Central memory CD8-positive, alpha-beta T cell (primary cell): ENCODE results near the gene SCAPER.
"Not testable (repeated sequence)": the region's sequence is repeated elsewhere in the genome, so short reads cannot be mapped to it uniquely, and the experiment has no call there.

ENCODE experiments used
- ATAC-seq: fragments of 150-1000 bp; cut with Tn5 transposase; replicated peaks from 2 replicates; pipeline ENCODE4 v1.10.0; 2022; ENCODE audit warnings: mild to moderate bottlenecking, moderate FRiP score, moderate number of reproducible peaks; ENCODE audit not compliant: poor library complexity, severe bottlenecking; ENCODE audit errors: extremely low read depth
- DNase-seq, 2 donors: peaks; one replicate each; pipeline ENCODE4 v3.0.0; 2021; ENCODE audit warnings: low spot score in 2 of 2
- H3K27ac Mint-ChIP-seq: one replicate; pipeline ENCODE4 v1.8.0; 2022; ENCODE audit warnings: low read depth, mild to moderate bottlenecking, moderate library complexity, mixed read lengths
- H3K27me3 Mint-ChIP-seq: one replicate; pipeline ENCODE4 v1.8.0; 2022; ENCODE audit warnings: mixed read lengths
- H3K36me3 Mint-ChIP-seq: one replicate; pipeline ENCODE4 v1.8.0; 2022; ENCODE audit warnings: mild to moderate bottlenecking, moderate library complexity, mixed read lengths; ENCODE audit not compliant: insufficient read depth
- H3K4me1 Mint-ChIP-seq: one replicate; pipeline ENCODE4 v1.8.0; 2022; ENCODE audit warnings: mixed read lengths
- H3K4me3 Mint-ChIP-seq: one replicate; pipeline ENCODE4 v1.8.0; 2022; ENCODE audit warnings: mild to moderate bottlenecking, moderate library complexity, mixed read lengths
- H3K9me3 Mint-ChIP-seq: one replicate; pipeline ENCODE4 v1.8.0; 2022; ENCODE audit warnings: mixed read lengths

Gene SCAPER

GRCh38 chr15:76465728-76466127 is 439.4 kb downstream of the SCAPER start:
- Mint-ChIP-seq H3K36me3 (peaks cover 7% of the 10 kb centered on the region), H3K27me3 (no peaks in the 10 kb centered on the region), H3K4me3 (no peak overlapping the region), H3K9me3 (peaks cover 20% of the 10 kb centered on the region), H3K27ac (no peak overlapping the region), H3K4me1 (no peaks in the 10 kb centered on the region)
- ATAC-seq: no peak
- no peak for DNase-seq

DNA sequence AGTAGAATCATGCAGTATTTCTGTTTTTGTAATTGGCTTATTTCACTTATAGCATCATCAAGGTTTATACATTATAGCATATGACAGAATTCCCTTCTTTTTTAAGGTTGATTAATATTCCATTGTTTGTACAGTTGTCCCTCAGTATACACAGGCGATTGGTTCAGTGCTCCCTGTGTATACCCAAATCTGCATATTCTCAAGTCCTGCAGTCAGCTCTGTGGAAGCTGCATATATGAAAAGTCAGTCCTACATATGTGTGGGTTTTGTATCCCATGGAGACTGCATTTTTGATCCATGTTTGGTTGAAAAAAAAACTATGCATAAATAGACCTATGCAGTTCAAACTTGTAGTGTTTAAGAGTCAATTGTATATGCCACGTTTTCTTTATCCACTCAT is 440.9 kb downstream of the SCAPER start:
- Mint-ChIP-seq H3K4me1 (no peaks in the 10 kb centered on the region), H3K27ac (no peak overlapping the region), H3K36me3 (peaks cover 5% of the 10 kb centered on the region), H3K27me3 (no peaks in the 10 kb centered on the region), H3K4me3 (no peak overlapping the region), H3K9me3 (peaks cover 20% of the 10 kb centered on the region)
- no peak for DNase-seq
- ATAC-seq: no peak

DNA sequence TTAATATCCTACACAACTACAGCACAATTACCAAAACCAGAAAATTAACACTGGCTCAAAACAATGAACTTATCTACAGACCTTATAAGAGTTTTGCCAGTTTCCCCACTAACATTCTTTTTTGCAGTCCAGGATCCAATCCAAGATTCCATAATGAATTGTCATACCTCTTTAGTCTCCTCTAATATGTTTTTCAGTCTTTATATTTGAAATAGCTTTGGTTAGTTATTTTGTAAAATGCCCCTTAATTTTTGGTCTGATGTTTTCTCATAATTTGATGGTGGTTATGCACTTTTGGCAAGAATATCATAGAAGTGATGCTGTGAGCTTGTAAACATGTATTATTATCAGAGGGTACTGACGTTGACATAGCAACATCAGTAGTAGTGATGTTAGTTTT is 444.3 kb downstream of the SCAPER start:
- H3K4me3 Mint-ChIP-seq: no peak overlapping the region
- DNase-seq (no peak), ATAC-seq (no peak)
- no peaks in the 10 kb centered on the region for H3K4me1 Mint-ChIP-seq
- H3K9me3 Mint-ChIP-seq: peaks cover 1% of the 10 kb centered on the region
- H3K27me3 Mint-ChIP-seq: no peaks in the 10 kb centered on the region
- no peak overlapping the region for H3K27ac Mint-ChIP-seq
- H3K36me3 Mint-ChIP-seq: peaks cover 2% of the 10 kb centered on the region

- H3K27ac Mint-ChIP-seq: no peak overlapping the region
These were observed 444.8 kb downstream of the SCAPER start for GRCh38 chr15:76460347-76460746.

DNA sequence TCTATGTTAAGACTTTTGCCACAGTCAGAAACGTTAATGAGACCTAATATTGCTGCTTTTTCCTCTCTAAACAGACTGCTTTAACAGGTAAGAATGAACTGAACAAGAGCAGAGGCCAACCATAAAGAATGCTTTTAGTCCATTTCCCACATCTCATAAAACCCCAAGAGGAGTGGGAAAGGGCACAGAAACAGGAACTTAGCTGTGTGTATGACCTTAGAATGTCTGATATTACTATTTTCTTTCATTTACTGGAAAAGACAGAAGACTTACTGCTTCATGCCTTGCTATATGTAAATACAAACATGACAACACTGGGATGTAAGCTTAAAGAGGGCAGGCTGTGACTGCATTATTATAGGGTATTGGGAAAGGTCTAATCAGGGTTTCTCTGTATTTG is 453.6 kb downstream of the SCAPER start:
- H3K36me3 Mint-ChIP-seq: no peaks in the 10 kb centered on the region
- H3K27ac Mint-ChIP-seq: no peak overlapping the region
- H3K9me3 Mint-ChIP-seq: no peaks in the 10 kb centered on the region
- H3K4me3 Mint-ChIP-seq: no peak overlapping the region
- ATAC-seq (no peak), DNase-seq (no peak)
- H3K4me1 Mint-ChIP-seq: no peaks in the 10 kb centered on the region
- H3K27me3 Mint-ChIP-seq: no peaks in the 10 kb centered on the region

More at GRCh38 chr15:76460347-76460746, 444.8 kb downstream of the SCAPER start:
- H3K9me3 Mint-ChIP-seq: no peaks in the 10 kb centered on the region
- no peaks in the 10 kb centered on the region for H3K36me3 Mint-ChIP-seq
- no peak for ATAC-seq
- no peaks in the 10 kb centered on the region for H3K27me3 Mint-ChIP-seq
- H3K4me3 Mint-ChIP-seq: no peak overlapping the region
- no peaks in the 10 kb centered on the region for H3K4me1 Mint-ChIP-seq
- no peak for DNase-seq

DNA sequence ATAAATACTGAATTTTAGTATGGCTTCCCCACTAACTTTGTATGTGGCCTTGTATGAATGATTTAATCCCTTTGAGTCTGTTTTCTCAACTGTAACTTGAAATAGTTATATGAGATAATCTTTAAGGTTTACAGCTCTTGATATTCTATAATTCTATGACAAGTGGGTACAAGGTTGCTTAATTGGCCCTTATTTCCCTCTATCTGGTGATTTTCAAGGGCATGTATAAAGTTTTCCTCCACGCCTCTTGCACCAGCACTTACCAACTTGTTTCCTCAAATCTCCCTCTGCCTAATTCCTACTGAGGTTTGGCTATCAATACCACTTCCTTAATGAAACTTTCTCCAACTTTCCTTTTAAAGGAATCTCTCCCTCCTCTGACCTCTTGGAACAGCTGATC is 455.7 kb downstream of the SCAPER start:
- DNase-seq: no peak
- H3K4me1 Mint-ChIP-seq: no peaks in the 10 kb centered on the region

DNA sequence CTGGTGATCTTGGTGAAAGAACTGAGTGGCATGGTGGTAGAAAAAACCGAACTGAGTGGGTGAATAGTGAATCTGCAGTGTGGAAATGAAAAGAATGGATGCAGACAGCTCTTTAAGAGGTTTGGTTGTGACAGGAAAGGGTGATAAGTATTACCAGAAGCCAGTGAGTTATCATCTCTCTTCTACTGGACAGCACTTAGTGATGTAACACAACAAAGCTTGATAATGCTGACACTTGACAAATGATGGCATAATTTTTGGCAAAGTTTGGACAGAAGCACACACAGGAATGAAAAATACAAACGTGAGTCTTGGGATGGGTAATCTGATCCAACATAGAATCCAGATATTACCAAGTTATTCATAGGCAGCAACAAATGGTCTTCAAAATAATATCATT is 456.4 kb downstream of the SCAPER start:
- ATAC-seq (no peak), DNase-seq (no peak)
- Mint-ChIP-seq H3K9me3 (no peaks in the 10 kb centered on the region), H3K27ac (no peak overlapping the region), H3K4me1 (no peaks in the 10 kb centered on the region), H3K27me3 (no peaks in the 10 kb centered on the region), H3K4me3 (no peak overlapping the region), H3K36me3 (no peaks in the 10 kb centered on the region)

More for the DNA sequence above, 455.7 kb downstream of the SCAPER start:
- ATAC-seq: no peak
- H3K9me3 Mint-ChIP-seq: no peaks in the 10 kb centered on the region
- H3K27ac Mint-ChIP-seq: no peak overlapping the region
- H3K36me3 Mint-ChIP-seq: no peaks in the 10 kb centered on the region
- H3K4me3 Mint-ChIP-seq: no peak overlapping the region
- H3K27me3 Mint-ChIP-seq: no peaks in the 10 kb centered on the region

DNA sequence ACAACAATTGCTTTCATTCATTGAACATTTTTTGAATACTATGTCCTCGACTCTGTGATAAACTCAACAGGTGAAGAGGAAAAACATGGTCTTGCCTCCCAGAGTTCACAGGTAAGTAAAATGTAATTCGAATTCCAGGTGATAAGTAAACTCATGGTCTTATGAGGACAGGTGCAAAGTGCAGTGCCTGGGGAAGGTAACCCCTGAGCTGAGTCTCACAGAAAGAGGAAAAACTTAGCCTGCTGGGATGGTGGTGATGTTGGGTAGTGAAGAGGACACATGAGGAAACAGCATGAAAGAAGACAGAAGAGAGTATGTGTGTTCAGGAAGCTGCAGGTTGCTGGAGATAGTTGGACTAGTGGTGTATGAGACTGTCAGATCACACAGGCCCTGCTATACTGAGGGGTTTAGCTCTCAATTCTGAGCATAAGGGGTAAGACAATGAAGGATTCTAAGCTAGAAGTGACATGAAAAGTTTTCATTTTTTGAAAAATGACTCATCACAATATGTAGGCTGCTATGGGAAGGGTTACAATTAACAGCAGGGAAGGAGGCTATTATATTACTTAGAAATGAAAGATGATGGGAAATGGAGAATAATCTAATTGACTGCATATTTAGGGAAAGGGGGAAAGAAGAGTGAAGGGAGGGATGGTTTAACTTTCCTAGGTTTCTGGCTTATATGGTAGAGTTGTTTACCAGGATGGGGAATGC is 457.3 kb downstream of the SCAPER start:
- no peak for ATAC-seq
- no peaks in the 10 kb centered on the region for H3K9me3 Mint-ChIP-seq
- H3K27me3 Mint-ChIP-seq: no peaks in the 10 kb centered on the region
- no peak overlapping the region for H3K27ac Mint-ChIP-seq
- no peaks in the 10 kb centered on the region for H3K36me3 Mint-ChIP-seq
- H3K4me1 Mint-ChIP-seq: no peaks in the 10 kb centered on the region
- no peak overlapping the region for H3K4me3 Mint-ChIP-seq
- no peak for DNase-seq

GRCh38 chr15:76440441-76440840 is 464.7 kb downstream of the SCAPER start:
- ATAC-seq (no peak), DNase-seq (no peak)
- Mint-ChIP-seq H3K4me1 (no peaks in the 10 kb centered on the region), H3K27ac (no peak overlapping the region), H3K27me3 (no peaks in the 10 kb centered on the region), H3K9me3 (no peaks in the 10 kb centered on the region), H3K36me3 (no peaks in the 10 kb centered on the region), H3K4me3 (no peak overlapping the region)

- ATAC-seq (no peak), DNase-seq (no peak)
- Mint-ChIP-seq H3K9me3 (no peaks in the 10 kb centered on the region), H3K27me3 (no peaks in the 10 kb centered on the region), H3K27ac (no peak overlapping the region), H3K4me3 (no peak overlapping the region), H3K36me3 (peaks cover 2% of the 10 kb centered on the region), H3K4me1 (no peaks in the 10 kb centered on the region)
These were observed 465.6 kb downstream of the SCAPER start for GRCh38 chr15:76439542-76439941.

DNA sequence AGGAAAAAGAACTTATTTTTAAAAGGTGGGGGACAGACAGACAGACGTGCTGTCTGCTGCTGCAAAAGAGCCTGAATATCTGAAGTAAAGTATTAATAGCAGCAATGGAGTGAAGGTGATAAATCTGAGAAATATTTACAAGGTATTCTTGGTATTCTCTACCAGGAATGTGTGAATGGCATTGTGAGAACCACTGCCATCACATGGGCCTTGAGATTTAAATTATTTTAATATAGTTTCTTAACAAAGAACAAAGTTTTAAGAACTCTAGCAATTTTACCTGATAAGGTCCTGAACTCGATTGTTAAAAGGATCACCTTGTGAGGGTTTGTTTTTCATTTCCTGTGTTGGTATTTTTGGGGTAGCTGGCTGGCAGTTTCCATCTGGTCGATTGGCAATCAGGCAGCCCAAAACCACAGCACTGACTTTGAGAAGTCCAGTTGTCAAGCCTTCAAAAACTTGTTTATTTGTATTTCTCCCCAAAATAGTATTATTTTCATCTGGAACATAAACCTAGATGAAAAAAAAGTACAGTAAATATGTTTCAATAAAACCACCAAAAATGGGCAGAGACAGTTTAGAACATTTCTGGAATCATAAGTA is 471.2 kb downstream of the SCAPER start:
- H3K4me1 Mint-ChIP-seq: no peaks in the 10 kb centered on the region
- H3K27me3 Mint-ChIP-seq: no peaks in the 10 kb centered on the region
- no peak overlapping the region for H3K27ac Mint-ChIP-seq
- DNase-seq: no peak
- no peak overlapping the region for H3K4me3 Mint-ChIP-seq
- no peaks in the 10 kb centered on the region for H3K9me3 Mint-ChIP-seq
- ATAC-seq: no peak
- peaks cover 12% of the 10 kb centered on the region for H3K36me3 Mint-ChIP-seq

GRCh38 chr15:76433036-76433435 is 472.1 kb downstream of the SCAPER start:
- H3K4me3 Mint-ChIP-seq, ATAC-seq, H3K27ac Mint-ChIP-seq, H3K4me1 Mint-ChIP-seq, H3K27me3 Mint-ChIP-seq, H3K9me3 Mint-ChIP-seq, DNase-seq: not testable (repeated sequence)
- peaks cover 14% of the 10 kb centered on the region for H3K36me3 Mint-ChIP-seq

DNA sequence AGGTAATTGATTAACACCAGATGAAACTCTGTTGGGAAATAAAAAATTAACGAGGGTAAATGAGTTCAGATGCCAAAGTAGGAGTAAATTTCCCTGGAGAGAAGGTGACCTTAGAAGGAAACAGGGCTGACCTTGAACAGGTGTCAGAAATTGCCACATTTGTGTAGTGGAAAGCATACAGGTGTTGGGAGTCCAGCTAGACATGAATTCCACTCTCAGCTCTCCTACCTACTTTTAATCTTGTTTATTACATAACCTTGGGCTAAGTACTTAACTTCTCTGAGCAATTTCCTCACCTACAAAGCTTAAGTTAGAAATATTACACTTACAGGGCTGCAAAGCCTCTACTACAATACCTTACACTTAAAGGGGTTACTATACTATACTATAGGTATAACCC is 472.5 kb downstream of the SCAPER start:
- H3K4me3 Mint-ChIP-seq: no peak overlapping the region
- peaks cover 5% of the 10 kb centered on the region for H3K9me3 Mint-ChIP-seq
- peaks cover 14% of the 10 kb centered on the region for H3K36me3 Mint-ChIP-seq
- no peaks in the 10 kb centered on the region for H3K27me3 Mint-ChIP-seq
- DNase-seq (no peak), ATAC-seq (no peak)
- no peaks in the 10 kb centered on the region for H3K4me1 Mint-ChIP-seq
- no peak overlapping the region for H3K27ac Mint-ChIP-seq
